Omental fat pad (tissue), 4 donors: ENCODE data around the gene C20orf144. TPM values are rescaled to one million over a fixed set of nuclear protein-coding genes. Genes with fewer than 3 reads are reported as not detected.

Experiments used
- ATAC-seq: fragments of 150-250 bp; one replicate; pipeline ENCODE4 v1.9.1; 2016; ENCODE audit warnings: mild to moderate bottlenecking, moderate library complexity; ENCODE audit not compliant: low FRiP score
- DNase-seq: peaks from one replicate; pipeline ENCODE4 v3.0.0-alpha.2; 2019; ENCODE audit warnings: low spot score
- CTCF ChIP-seq, 3 donors: fragments of 450-650 bp; IDR thresholded peaks; one replicate each; pipeline ENCODE4 v1.5.1; 2016 to 2017; ENCODE audit warnings: antibody characterized with exemption in 3 of 3, mild to moderate bottlenecking in 3 of 3, moderate library complexity in 2 of 3
- total RNA-seq, 4 donors: library from RNA; depleted of rRNA; stranded (reverse); fragments of >200 nt; gene quantifications; one replicate each; pipeline ENCODE4 v1.1.0, GENCODE V29; 2016

Gene C20orf144
- total RNA-seq, 4 donors from 2014 or later = not detected

- DNase-seq (no peak), ATAC-seq (no peak)
- no peak for TF ChIP-seq CTCF (IDR thresholded peaks at IDR 0.05)
Observed at GRCh38 chr20:33664762-33665144, 2.6 kb downstream of the C20orf144 start.

- TF ChIP-seq CTCF (IDR thresholded peaks at IDR 0.05) = no peak
- peak; percentile 91 for ATAC-seq
- DNase-seq = peak; percentile 97
Observed at GRCh38 chr20:33666293-33667244, 4.4 kb downstream of the C20orf144 start, which contains the start of gene ACTL10. Gene ACTL10 (plus strand): TSS chr20:33666943. CDS start chr20:33667498, 555 bp downstream.

- peak; percentile 4 for ATAC-seq
- no peak for DNase-seq
- TF ChIP-seq CTCF (IDR thresholded peaks at IDR 0.05) = no peak
Observed at GRCh38 chr20:33667245-33667675, 5.1 kb downstream of the C20orf144 start.

- ATAC-seq (peak; percentile 54), DNase-seq (no peak)
- peak in 1 of 3 donors; percentile 90 for TF ChIP-seq CTCF (IDR thresholded peaks at IDR 0.05)
Observed at GRCh38 chr20:33667676-33668465, 5.7 kb downstream of the C20orf144 start.

- no peak for TF ChIP-seq CTCF (IDR thresholded peaks at IDR 0.05)
- no peak for ATAC-seq
- DNase-seq = no peak
Observed at GRCh38 chr20:33668466-33669155, 6.5 kb downstream of the C20orf144 start.

- DNase-seq (no peak), ATAC-seq (no peak)
- no peak for TF ChIP-seq CTCF (IDR thresholded peaks at IDR 0.05)
Observed at GRCh38 chr20:33669224-33669623, 7.1 kb downstream of the C20orf144 start.
